GM21390 (cell line): ENCODE data around the gene ZNF195.
"Not testable (repeated sequence)": the region's sequence is repeated elsewhere in the genome, so short reads cannot be mapped to it uniquely, and the experiment has no call there.

ENCODE experiments used
- ATAC-seq: cut with Tn5 transposase; IDR thresholded peaks from one replicate; pipeline ENCODE4 v1.9.1; 2021; ENCODE audit not compliant: unreplicated experiment

Gene ZNF195

GRCh38 chr11:3402861-3403250 lies 23.9 kb upstream of the ZNF195 start:
- not testable (repeated sequence) for ATAC-seq

- ATAC-seq: not testable (repeated sequence)
Measured at GRCh38 chr11:3402181-3402860, 23.4 kb upstream of the ZNF195 start.

DNA sequence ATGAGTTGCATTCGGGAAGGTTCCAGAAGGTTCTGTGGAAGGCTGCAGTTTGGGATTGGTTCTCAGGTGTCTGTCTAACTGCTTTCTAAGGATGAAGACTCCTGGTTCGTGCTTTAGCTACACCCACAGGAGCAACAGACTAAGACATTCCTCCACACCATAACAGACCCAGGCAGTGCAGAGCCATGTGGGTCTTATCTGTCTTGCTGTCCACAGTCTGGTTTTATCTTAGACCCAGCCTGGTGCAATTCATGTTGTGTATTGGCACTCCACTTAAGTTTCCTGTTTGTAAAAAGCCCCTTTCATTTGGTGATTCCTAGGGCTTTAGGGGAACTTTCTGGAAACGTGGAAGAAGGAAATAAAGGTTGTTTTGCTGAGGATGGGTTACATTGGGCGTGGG lies 22.1 kb upstream of the ZNF195 start:
- not testable (repeated sequence) for ATAC-seq

DNA sequence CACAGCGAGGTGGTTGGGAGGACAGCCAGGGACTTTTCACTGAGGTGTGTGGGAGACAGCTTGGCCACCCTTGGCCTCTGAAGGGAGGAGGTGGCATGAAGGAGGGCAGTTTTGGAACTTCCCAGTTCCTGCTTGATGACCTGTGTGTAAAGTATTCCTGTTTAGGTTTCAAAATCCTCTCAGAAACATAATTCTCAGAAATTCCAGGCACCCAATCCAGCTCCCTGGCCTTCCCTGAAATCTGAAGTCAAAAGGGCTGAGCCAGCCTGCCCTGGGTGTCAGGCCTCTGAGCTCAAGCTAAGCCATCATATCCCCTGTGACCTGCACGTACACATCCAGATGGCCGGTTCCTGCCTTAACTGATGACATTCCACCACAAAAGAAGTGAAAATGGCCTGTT lies 19.6 kb upstream of the ZNF195 start:
- ATAC-seq: not testable (repeated sequence)

- not testable (repeated sequence) for ATAC-seq
Measured at GRCh38 chr11:3398106-3398505, 19.2 kb upstream of the ZNF195 start.

GRCh38 chr11:3397210-3397609 lies 18.3 kb upstream of the ZNF195 start:
- not testable (repeated sequence) for ATAC-seq

DNA sequence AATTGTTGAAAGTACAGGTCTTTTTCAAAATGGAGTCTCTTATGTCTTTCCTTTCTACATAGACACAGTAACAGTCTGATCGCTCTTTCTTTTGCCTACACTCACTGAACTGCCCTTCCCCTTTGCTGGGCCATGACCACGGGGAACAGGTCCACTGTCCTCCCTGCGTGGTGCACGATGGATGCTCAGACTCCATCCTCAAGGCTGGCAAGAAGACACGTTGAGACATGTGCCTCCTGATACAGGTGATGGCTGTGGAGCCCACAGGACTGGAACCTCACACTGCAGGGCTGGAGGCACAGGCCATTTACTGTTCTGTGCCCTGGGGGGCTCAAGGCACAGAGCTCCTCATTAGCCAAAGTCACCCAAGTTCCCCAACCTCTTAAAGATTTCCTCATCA lies 16.5 kb upstream of the ZNF195 start:
- not testable (repeated sequence) for ATAC-seq

GRCh38 chr11:3394956-3395355 lies 16.0 kb upstream of the ZNF195 start:
- not testable (repeated sequence) for ATAC-seq

DNA sequence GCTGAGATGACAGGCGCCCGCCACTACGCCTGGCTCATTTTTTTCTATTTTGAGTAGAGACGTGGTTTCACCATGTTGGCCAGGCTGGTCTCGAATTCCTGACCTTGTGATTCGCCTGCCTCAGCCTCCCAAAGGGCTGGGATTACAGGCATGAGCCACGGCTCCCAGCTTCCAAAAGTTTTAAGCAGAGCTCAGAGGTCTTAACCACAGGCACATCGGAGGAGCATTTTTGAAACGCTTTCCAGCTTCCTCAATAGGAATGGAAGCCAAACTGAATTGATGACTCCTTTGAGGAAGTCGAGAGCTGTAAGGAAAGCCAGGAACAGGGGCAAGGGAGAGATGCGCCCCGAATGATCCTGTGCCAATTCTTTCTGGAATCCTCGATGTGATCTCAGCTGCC lies 14.5 kb upstream of the ZNF195 start:
- not testable (repeated sequence) for ATAC-seq

DNA sequence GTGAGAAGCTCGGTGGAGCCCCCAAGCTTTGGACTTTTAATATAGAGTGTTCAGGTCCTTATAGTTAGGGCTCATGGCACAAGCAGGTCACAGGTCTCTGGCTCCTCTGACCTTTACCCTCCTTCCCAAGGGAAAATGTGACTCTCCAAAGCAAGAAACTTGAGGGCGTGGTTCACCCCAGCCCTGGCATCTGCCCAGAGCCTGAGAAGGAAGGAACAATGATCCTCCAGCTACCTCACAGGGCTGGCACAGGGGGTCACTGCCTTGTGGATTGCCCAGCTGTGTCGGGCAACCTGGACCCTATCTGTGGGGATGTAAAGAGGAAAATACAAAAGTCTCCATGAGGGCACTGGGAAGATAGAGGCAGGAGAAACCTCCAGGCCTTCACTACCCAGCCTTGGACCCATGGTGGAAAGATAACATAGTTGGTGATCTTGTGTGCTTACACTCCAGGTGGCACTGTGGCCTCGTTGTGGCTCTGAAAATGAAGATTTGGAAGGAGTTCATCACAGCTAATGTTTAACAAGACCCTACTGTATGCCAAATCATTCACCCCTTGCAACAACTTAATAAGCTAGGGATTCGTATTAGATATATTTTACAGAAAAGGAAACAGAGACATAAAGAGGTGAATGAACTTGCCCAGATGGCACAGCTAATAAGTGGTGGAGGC lies 3.8 kb upstream of the ZNF195 start:
- no peak for ATAC-seq

DNA sequence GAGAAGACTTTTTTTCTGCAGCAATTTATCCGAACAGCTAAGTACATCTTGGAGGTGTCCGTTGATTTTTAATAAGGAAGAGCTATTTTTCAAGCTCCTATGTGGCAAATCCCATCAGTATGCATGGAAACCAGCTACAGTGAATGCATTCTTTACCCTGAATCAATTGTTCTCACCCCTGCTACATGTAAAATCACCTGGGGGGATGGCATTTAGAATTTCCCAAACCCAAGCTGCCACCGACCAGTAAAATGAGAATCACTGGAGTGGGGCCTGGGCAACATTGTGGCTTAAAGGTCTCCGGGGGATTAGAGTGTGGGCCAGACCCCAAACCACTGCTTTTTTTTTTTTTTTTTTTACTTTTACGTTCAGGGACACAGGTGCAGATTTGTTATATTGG lies 2.8 kb upstream of the ZNF195 start:
- ATAC-seq: no peak

DNA sequence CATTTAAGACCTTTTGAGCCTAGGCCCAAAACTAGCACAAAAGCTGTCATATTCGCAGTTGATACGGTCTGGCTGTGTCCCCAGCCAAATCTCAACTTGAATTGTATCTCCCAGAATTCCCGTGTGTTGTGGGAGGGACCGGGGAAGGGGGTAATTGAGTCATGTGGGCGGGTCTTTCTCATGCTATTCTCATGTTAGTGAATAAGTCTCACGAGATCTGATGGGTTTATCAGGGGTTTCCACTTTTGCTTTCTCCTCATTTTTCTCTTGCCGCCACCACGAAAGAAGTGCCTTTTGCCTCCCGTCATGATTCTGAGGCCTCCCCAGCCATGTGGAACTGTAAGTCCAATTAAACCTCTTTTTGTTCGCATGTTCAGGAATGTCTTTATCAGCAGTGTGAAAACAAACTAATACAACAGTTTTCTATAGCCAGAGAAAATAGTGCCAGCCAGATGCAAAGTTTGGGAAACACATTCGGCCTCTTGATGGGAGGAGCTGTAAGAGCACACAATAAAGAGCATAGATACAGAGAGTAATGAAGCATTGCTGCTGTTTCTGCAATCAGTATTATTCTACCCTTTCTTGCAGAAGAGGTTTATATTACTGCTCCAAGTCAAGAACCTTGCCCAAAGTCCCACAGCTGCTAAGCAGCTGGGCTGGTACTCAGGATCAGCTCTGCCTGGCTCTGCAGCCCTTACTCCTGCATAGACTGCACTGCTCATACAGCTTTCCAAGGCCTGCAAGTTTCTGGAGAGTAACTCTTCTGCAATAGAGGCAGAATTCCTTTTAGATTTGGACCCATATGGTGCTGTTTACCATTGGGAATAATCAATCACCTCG lies 2.0 kb upstream of the ZNF195 start:
- no peak for ATAC-seq

GRCh38 chr11:3375552-3375951 lies 3.4 kb downstream of the ZNF195 start:
- no peak for ATAC-seq

GRCh38 chr11:3370311-3370870 lies 8.6 kb downstream of the ZNF195 start:
- ATAC-seq: no peak

- ATAC-seq: no peak
Measured at GRCh38 chr11:3369366-3369765, 9.6 kb downstream of the ZNF195 start.

- no peak for ATAC-seq
Measured at GRCh38 chr11:3368199-3368598, 10.7 kb downstream of the ZNF195 start.

DNA sequence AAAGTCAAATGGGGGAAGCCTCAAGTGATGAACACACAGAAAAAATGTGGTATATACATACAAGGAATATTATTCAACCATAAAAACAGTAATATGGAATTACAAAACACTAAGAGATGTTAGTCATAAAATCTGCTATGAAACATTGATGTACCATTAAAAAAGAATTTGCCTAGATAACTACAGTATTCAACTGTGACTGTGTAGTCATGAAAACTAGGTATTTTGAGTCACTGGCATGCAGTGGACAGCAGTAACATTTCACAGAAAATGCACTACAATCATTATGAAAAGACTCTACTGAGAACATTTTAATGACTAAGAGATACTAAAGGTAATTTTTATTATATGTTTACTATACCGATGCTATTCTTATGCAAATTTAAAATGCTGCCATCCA lies 11.7 kb downstream of the ZNF195 start:
- ATAC-seq: no peak

- ATAC-seq: no peak
Measured at GRCh38 chr11:3359092-3359824, 19.7 kb downstream of the ZNF195 start.

DNA sequence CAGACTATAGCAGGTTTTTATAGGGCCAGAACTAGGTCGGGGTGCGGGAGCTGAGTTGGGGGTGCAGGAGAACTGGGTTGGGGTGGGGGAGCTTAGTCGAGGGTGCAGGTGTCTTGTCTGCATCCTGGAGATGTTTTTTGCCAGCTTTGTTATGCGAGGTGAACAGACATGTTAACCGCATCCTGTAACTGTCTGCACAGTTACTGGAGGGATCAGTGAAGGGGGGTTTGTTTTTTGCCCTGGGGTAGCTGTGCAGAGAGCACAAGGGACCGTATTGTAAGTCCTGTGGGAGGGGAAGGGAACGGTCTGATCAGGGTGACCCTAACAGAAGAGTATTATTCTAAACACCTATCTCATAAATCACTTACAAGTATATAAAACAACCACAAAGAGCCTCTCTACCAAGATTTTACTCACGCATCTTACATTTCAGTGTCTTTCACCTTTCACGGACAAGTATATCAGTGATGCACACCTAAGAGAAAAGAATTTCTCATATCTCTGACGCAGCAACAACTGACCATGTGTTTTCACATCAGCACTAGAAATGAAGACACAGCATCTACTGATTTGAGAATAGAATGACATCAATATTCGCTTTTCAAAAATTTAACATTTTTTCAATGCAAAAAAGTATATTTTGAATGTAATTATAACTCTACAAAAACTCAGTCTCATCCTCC lies 20.8 kb downstream of the ZNF195 start:
- ATAC-seq: no peak

GRCh38 chr11:3357302-3357701 lies 21.6 kb downstream of the ZNF195 start:
- ATAC-seq: no peak
